NCI-H1417 (cell line): ENCODE measurements around the gene NAP1L5.
A peak's percentile ranks its signal among the peaks of the same experiment; 100 is the strongest.

Experiments used
- DNase-seq, 3 experiments: peaks; one replicate each; lab custom pipeline; 2025; lab: John Stamatoyannopoulos, UW

The NAP1L5 gene, protein sequence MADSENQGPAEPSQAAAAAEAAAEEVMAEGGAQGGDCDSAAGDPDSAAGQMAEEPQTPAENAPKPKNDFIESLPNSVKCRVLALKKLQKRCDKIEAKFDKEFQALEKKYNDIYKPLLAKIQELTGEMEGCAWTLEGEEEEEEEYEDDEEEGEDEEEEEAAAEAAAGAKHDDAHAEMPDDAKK

DNA sequence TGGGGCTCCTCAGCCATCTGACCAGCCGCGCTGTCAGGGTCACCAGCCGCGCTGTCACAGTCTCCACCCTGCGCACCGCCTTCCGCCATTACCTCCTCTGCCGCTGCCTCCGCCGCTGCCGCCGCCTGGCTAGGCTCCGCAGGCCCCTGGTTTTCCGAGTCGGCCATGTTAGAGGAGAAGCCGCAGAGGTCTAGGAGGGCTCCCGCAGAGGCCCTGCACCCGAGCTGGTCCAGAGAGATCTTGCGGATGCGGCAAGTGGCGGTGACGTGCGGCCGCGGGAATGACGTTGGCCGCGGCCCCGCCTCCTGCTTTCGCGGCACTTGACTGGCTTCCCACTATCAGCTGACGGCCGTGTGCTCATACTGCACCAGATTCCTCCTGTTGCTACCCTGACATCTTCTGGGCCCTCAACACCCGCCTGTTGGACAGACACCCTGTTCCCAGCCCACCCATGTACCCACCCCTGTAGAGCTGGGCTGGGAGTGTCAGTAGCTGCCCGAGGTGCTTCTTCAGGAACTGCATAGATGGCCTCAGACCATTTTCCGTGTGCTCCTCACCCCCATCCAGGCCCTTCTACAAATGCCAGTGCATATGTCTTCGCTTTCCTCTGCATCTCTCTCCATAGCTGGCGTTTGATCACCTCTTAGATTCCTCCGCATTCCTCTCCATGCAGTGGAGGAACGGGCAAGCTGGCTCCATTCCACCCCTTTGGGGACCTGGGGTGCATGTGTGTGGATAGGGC, at the start of gene NAP1L5:
Gene NAP1L5 (minus strand): TSS at position 242 of the 742 bp plus-strand sequence. CDS start 75 bp downstream, at position 167.
- peak; percentile 45 to 62 (median 53) for DNase-seq

DNA sequence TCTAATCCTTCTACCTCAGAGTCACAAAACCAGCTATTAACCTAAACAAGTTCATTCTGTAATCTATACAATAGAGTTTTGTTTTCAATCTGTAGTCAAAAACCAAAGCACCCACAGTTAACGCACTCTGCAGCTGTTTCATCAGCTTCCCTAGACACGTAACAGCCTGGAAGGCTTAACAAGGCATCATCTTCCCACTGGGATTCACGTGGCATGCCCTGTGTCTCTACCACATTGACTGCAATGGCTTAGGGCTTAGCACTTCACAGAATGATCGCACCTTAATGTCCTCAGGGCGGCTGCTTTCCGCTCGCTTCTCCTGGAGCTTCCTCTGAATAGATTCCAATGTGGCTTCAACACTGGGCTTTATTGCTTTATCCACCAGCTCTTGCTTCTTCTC, 49.7 kb upstream of the NAP1L5 start:
- no peak for DNase-seq

DNA sequence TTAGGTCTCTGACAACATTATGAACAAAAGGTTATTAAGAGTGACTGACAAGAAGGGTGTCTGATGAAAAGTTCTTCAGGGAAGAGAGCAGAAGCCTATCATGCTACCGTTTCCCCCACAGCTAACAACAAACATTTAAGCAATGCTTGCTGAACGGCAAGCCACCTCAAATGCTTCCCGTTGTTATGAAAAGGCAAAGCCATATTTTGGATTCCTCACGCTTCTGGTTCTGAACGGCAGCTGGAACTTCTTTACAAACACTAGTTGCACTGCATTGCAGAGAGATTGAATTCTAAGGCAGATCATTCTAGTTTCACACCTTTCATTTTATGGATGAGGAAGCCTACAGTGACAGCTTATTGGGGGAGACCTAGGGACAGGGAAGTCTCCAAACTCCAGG, 48.6 kb upstream of the NAP1L5 start:
- no peak for DNase-seq

DNA sequence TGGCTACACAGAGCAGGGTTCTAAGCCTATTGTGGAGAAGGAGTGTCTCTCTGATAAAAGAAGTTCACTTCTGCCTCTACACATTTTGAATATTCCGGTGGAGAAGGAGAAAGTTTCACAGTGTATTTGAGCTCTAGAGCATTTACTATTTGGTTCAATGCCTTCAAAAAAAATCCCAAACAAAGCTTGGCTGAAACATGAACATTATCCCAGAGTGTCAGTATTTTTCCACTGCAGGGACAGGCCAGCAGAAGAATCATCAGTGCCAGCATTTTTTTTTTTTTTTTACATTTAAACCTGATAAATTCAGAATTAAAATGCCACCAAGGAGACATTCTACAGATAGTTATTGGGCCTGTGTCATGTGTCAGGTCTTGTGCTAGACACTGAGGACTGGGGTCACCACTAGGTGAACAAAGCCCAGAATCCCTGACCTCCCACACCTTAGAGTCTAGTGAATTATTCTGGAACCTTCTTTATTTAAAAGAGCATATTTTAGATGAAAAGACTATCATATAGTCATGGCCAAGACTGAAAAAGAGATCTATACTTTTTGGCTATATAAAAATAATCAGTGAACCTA, 48.0 kb upstream of the NAP1L5 start:
- DNase-seq = no peak

DNA sequence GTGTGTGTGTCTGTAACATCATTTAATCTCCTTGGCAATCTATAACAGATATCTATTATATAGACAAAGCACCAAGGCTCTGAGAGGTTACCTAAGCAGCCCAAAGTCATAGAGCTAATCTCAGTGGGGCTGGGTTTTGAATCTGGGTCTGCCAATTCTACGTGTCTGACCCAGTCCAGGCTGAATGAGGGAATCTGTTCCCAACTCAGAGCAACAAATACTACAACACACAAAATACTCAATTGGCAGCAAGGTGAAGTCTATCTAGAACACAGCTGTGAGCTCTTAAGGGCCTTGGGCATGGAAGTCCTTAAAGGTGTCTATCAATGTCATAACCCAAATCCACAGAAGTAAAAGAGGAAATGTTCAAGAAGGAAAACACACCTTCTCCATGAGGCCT, 47.5 kb upstream of the NAP1L5 start:
- no peak for DNase-seq

DNA sequence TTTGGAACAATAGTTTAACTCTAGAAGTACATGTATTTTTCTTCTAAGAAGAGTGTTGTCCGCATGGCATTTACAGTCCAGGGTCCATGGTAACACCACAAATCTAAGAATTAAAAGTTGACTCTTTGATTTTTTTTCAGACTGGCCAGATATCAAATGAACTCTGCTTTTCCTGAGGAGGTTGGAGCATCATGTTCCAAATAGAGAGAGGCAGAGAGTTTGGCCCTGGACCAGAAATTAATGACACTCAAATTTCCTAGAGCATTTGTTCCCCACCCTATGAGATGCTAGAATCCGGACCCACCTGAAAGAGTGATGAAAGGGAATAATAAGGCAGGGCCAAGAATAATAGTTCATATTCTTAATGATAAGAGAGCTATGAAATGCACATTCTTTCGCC, 47.0 kb upstream of the NAP1L5 start:
- no peak for DNase-seq

DNA sequence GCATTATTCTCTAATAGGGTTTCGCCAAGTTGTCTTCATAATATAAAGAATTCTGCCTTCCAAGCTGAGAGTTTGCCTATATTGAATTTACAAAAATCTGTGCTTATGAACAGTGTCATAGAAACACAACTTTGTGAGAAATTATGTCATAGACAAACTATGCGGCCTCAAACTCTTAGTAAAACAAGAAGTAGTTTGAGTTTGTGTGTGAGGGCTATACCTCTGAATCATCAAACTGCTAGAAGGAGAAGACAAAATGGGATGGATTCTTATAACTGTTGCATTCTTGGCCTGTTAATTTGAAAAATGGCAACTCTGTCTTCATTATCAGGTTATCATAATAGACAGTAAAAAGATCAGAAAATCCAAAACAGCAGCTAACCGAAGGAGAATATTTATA, 46.1 kb upstream of the NAP1L5 start:
- DNase-seq = no peak

DNA sequence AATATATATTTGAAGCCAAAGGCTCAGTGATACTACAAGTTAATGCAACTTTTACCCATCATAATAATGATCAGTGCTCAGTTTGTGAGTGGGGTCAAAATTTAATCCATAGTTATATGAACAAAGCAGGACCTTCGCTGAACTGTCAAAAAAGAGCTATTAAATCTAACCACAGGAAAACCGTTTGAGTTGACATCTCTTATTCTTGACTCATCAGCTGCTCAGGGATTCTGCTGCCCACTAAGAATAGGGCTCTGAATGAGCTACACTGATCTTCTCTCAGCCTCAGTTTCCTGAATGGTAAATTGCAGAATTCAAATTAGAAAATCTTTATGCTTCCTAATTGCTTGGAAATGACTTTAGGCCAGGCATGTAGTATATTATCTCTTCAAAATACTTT, 44.9 kb upstream of the NAP1L5 start:
- no peak for DNase-seq

DNA sequence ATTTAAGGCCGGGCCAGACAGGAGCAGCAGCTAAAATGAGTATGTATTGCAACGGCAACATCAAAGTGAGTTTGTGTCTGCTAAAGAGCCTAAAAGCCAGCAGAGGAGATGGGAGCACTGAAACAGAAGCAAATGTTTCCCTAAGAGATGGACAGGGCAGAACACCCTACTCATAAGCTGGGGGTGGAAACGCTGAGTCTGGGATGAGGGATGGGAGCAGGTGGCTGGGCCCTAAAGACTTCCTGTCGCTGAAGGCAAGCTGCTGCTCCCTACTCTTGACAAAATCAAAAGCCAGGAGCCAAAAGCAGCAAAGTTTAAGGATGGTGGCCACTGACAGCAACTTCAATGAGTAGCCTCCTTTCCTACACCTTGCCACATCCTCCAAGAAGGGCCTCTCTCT, 40.6 kb upstream of the NAP1L5 start:
- no peak for DNase-seq

DNA sequence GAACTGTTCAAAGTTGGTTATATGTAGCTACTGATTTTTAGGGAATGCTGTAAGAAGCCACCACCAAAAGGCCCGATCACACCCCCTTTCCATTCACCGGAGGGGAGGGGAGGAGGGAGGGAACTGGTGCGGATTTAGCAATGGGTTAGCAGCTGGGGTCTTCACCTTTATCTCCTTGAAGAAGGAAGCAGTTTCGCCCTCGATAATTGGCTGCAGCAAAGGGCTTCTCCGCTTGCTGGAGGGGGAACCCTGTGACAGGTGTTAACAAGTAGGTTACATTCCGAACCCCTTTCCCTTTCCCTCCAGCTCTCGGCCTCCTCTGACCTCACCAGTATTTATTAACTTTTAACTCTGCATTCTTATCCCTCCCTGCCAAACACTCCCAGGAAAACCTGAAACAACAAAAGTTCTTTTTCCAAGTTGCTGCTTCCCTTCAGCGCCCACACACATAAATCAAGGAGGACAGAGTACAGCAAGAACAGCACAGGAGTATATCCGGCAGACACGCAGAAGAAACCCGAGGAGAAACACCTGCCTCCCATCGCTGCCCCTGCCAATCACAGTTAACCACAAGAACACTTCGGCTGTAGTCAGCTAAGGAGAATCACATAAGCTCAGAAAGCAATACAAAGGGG, 39.8 kb upstream of the NAP1L5 start:
- DNase-seq = peak in 1 of 3 experiments; percentile 91

DNA sequence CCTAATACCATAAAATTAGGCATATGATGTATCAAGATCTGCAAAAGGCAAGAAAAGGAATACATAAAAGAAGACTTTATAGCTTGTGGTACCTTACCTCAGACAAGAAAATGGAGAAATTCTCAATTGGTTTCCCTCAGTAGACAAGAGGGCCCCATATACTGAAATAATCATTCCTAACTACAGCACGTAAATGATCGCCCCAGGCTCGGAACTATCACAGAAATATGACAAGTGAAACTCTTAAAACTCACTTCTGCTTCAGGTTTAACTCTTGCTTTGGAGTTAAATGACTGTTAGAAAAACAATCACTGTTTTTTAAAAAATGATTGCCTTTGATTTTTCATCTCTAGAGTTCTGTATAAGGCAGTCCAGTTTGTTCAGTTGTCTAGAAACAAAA, 38.6 kb upstream of the NAP1L5 start:
- DNase-seq = no peak

DNA sequence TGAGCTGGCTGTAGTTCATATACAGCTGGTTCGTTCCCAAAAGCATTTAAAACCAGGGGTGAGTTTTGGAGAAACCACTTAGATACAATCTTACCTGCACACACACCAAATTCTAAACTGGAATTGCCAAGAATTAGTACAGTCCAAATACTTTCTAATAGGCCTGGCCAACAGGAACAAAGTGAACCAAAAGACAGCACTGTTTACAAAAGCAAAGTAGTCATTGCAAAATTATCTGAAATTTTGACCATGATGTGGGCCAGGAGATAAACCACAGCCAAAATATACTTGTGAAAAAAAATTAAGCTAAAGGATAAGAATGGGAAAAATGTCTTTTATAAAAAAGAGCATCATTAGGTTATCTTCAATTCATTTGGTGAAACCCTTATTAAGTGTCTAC, 37.9 kb upstream of the NAP1L5 start:
- DNase-seq = no peak

DNA sequence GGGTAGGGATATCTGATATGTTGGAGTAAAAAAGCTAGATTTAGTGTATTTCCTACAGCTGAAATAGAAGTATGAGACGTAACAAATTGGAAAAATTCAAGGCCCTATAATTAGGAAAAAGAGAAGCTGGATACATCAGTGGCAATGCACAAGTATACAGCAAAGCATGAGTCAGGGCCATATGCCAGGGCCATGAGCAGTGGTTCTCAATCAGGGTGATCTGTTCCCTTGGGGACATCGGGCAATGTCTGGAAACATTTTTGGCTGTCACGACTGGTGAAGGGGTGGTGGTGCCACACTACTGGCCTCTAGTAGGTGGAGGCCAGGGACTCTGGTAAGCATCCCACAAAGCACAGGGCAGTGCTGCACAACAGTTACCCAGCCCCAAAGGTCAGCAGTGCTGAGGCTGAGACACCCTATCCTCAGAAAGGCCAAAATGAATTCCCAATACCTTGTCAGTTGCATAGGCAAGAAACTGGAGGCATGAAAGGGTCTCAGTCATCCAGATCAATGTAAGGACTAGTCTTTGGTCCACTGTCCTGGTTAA, 36.8 kb upstream of the NAP1L5 start:
- no peak for DNase-seq

DNA sequence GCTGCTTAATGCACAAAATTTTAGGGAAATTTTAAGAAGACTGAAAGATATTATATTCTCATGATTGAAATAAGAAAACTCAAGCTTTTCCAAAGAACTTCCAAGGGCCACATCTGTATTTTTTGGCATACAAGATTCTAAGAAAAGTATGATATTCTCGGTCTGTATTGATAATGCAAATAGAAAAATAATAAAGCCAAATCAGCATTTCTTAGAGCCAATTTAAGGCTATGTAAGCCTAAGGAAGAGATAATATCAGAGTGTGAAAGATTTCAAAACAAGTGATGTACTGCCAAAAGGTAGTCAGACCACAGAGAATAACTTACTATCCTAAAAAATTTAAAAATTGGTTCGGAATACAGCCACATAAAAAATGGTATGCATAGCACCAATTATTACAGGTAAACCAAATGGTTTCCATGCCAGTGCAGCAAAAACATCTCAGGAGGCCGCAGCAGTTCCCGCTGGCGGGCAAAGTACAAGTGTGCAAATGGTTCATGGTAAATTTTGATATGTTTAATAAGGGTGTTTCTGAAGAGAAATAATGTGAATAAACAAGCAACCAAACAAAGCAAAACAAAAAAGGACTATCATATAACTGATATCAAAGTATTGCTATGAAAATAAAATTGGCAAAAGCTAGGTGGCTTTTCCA, 35.2 kb upstream of the NAP1L5 start:
- no peak for DNase-seq

DNA sequence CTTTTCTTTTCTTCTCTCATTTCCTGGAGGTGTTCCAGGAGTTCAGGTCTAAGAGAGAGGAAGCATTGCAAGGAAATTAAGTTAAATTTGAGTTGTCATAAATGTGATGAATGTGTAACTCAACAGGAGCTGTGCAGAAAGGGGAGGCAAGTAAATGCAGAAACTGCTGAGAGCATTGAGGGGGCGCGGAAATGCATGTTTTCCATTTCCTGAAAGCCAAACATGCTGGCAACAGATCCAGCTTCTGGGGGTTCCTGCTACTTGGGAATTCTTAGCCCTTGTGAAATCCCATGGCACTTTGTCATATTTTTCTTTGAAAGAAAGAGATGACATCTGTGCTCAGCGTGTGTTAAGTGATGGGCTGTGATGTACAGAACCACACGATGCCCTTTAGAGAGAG, 33.8 kb upstream of the NAP1L5 start:
- no peak for DNase-seq

DNA sequence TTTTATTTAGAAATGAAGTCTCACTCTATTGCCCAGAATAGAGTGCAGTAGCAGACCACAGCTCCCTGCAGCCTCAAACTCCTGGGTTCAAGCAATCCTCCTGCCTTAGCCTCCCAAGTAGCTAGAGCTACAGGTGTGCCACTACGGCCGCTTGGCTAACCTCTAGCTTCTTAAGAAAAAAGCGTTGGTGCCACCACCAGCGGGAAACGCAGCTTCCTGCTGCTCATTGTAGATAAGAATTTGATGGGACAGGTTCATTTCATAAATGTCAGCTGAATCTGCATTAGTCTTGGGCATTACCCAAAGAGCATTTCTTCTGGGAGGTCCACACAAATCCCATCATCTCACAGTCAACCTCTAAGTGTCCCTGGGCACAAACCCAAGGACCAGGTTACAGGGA, 33.2 kb upstream of the NAP1L5 start:
- DNase-seq = no peak

DNA sequence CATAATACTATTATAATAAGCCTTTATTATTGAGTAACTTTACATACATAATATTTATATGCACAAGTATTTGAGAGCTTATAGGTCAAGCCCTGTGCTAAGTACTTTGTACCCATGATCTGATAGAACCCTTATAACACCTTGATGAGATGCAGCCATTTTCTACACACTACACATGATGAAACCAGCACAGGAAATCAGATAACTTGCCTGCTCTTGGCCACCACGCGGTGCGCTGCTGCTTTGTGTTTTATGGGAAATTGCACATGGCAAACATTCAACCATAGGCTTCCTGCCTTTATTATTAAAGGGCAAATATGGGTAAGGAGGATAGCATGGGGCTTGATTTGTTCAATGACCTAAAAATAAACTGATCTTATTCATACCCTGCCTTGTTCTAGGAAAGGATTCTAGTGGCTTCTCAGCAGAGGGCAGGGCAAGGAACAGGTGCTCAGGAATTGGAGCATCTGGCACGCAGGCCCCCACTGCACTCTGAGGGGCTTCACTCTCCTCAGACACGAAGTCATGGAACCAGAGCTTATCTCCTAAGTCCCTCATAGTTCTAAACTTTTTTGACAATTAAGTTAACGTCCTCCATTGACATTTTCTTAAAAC, 31.6 kb upstream of the NAP1L5 start:
- peak in 1 of 3 experiments; percentile 6 for DNase-seq

DNA sequence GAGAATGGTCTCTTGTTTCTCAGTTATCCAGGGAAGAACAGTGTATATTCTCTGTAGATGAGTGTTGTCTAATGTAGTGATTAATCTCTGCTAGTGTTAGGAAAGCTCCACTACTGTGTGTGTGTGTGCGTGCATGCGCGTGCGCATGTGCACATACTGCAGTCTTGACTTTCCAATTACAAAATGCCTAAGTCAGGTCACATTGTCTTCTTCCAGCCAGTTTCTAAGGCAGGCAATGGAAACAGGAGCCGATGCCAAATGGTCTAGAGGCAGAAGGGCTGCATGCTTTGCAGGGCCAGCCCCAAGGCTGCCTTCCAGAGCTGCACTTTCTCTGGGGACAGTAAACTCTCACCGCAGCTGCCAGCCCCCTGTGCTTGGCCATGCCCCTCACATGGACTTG, 30.5 kb upstream of the NAP1L5 start:
- no peak for DNase-seq

DNA sequence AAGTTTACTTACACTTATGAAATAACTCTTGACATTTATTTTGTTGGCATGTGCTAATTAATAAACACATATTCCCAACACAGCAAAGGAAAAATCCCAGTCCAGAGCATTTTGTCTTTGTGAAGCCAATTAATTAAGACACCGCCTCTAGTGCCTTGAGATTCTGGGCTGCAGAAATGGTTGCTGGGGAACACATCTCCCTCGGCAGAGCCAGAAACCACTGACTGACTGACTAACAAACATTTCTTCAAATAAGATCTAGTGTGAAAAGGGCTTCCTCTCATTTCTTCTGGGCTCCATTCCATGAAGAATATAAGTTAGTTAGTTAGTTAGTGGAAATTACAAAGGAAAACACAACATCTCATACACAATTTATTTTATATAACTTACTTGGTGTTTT, 28.4 kb upstream of the NAP1L5 start:
- DNase-seq = no peak

DNA sequence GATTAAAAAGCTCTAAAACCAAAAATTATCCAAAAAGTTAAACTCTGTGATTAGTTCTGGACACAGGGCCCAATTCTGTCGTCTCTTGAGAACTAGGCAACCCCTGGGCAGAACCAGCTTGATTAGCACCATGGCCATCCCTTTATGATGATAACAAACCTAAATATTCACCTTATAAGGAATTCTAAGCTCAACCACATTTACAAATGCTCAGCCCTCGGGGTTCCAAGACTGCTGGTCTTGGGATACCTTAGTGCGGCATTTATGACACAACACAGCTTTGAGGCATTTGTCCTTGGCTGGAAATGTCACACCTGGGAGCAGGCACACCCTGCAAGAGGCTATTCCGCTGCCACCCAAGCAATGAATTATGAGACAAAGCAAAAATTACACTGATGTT, 27.5 kb upstream of the NAP1L5 start:
- no peak for DNase-seq

DNA sequence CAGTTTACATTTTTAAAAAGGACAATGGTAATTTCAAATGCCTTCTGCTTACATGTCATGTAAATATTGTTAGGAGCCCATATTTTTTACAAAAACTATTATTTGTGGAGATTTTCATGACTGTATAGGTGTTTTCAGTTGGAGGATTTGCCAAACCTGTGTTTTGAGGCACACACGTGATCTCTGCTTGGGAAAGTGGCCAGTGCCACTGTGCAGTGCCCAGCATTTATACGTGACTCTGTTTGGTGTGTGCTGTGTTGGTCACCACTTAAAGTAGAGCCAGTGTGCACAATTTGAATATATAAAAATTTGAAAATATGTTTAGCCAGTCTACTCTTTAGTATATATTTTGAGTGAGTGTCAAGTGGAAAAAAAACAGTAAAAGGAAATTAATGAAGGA, 26.8 kb upstream of the NAP1L5 start:
- DNase-seq = no peak

DNA sequence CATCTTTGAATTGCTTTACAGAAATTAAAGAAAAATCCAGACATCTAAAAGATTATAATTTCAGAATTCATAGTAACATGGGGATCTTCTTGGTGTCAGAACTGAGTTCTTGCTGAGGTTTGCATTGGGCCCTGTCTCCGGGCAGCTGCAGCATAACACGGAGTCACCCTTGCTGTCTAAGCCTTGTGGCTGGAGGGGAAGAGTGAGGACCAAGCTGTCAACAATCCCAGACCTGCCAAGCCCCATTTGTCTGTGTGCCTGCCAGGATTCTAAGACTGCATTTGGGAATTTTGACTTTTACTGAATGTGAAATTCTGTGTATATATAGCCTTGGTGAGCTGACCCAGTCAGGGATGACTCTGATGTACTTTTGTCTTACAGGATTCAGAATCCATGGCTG, 25.2 kb upstream of the NAP1L5 start:
- DNase-seq = no peak
